ENCODE data around the gene SWAP70.
A peak's percentile ranks its signal among the peaks of the same experiment; 100 is the strongest.

Gene SWAP70

DNA sequence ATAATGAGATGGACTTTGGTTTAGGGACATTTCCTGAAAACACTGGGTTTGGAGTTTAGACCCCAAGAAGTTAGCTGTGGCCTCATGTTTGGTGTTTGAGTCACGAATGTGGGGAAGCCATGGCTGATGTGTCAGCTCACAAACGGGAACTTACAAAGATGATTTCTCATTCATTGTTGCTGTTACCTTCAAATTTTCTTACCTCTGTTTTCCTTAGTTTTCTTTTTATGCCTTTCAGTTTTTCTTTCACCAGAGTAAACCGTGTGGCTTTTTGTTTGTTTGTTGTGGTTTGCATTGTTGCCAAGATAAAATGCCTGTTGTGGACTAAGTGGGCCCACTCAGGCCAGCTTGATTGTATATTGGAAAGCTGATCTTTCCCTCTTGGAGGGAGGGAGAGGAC, 89.1 kb downstream of the SWAP70 start:
- peak overlapping the region; percentile 32 for H3K4me2 ChIP-seq (ENCODE audit: low read depth, low read length, poor library complexity, severe bottlenecking)
- peaks cover 38% of the 10 kb centered on the region for H3K36me3 ChIP-seq (ENCODE audit: low read length)
- 0 out of 2 replicates have a peak overlapping the region, but pooled peaks have one; percentile 1 for H3K9ac ChIP-seq (ENCODE audit: low read length)
- no peak overlapping the region for H3K4me3 ChIP-seq (ENCODE audit: insufficient read depth, low read length, poor library complexity, severe bottlenecking)
- no peaks in the 10 kb centered on the region for H3K9me3 ChIP-seq (ENCODE audit: insufficient read depth, low read length)
- peak overlapping the region; percentile 84 for H3K27ac ChIP-seq (ENCODE audit: low read depth, low read length)
- no peaks in the 10 kb centered on the region for H3K27me3 ChIP-seq (ENCODE audit: low read length)
- peaks cover 92% of the 10 kb centered on the region for H3F3A ChIP-seq (ENCODE audit: insufficient read depth)
- H4K20me1 ChIP-seq (ENCODE audit: low read depth, low read length), result no peaks in the 10 kb centered on the region
- TF ChIP-seq, protein P1, sequence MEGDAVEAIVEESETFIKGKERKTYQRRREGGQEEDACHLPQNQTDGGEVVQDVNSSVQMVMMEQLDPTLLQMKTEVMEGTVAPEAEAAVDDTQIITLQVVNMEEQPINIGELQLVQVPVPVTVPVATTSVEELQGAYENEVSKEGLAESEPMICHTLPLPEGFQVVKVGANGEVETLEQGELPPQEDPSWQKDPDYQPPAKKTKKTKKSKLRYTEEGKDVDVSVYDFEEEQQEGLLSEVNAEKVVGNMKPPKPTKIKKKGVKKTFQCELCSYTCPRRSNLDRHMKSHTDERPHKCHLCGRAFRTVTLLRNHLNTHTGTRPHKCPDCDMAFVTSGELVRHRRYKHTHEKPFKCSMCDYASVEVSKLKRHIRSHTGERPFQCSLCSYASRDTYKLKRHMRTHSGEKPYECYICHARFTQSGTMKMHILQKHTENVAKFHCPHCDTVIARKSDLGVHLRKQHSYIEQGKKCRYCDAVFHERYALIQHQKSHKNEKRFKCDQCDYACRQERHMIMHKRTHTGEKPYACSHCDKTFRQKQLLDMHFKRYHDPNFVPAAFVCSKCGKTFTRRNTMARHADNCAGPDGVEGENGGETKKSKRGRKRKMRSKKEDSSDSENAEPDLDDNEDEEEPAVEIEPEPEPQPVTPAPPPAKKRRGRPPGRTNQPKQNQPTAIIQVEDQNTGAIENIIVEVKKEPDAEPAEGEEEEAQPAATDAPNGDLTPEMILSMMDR (IDR thresholded peaks at IDR 0.05; ENCODE audit: insufficient read depth, low read length, poor library complexity, severe bottlenecking), result no peak
- no peak for TF ChIP-seq EZH2phosphoT487 (conservative IDR thresholded peaks at IDR 0.05; ENCODE audit: low read length)
- no peaks in the 10 kb centered on the region for H3K9me2 ChIP-seq (replicated peaks; ENCODE audit: insufficient read depth, low read length)
- H2AFZ ChIP-seq (ENCODE audit: low read depth, low read length, severe bottlenecking), result no peak overlapping the region
- 0 out of 2 replicates have a peak, but pooled peaks cover 2% of the 10 kb centered on the region for H3K79me2 ChIP-seq (ENCODE audit: insufficient read depth, low read length)

DNA sequence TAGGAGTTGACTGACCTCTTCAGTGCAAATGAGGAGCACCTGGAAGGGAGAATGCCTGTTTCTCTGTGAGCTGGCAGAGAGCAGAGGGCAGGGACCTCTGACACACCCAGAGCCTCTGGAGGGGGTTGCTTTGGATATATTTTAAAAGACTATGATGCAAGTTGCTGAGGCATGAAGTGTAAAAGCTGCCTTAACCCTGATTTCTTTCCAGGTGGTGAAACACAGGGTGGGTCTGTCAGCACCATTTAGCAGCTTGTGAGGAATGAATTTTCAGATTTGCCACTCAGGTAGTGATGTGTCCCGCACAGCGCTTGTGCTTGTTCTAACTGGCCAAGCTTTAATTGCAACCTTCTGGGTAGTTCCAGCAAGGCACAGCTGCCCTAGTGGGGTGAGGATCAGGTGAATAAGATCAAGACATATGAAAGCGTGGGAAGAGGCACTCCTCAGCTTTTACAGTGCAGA, 90.2 kb downstream of the SWAP70 start:
- Histone ChIP-seq H3K27me3 (ENCODE audit: low read length) (no peaks in the 10 kb centered on the region), H3K27ac (ENCODE audit: low read depth, low read length) (peak overlapping the region; percentile 84), H3K9ac (ENCODE audit: low read length) (peak overlapping the region; percentile 89), H2AFZ (ENCODE audit: low read depth, low read length, severe bottlenecking) (no peak overlapping the region), H3K4me2 (ENCODE audit: low read depth, low read length, poor library complexity, severe bottlenecking) (peak overlapping the region; percentile 84), H3K4me3 (ENCODE audit: insufficient read depth, low read length, poor library complexity, severe bottlenecking) (no peak overlapping the region), H3K36me3 (ENCODE audit: low read length) (peaks cover 30% of the 10 kb centered on the region), H3K9me3 (ENCODE audit: insufficient read depth, low read length) (no peaks in the 10 kb centered on the region), H4K20me1 (ENCODE audit: low read depth, low read length) (no peaks in the 10 kb centered on the region), H3K79me2 (ENCODE audit: insufficient read depth, low read length) (peaks cover under 1% of the 10 kb centered on the region; the same call in 1 of the 2 replicates), H3F3A (ENCODE audit: insufficient read depth) (peaks cover 85% of the 10 kb centered on the region), H3K9me2 (replicated peaks; ENCODE audit: insufficient read depth, low read length) (no peaks in the 10 kb centered on the region)
- TF ChIP-seq EZH2phosphoT487 (conservative IDR thresholded peaks at IDR 0.05; ENCODE audit: low read length), result no peak
- TF ChIP-seq, protein P1 (IDR thresholded peaks at IDR 0.05; ENCODE audit: insufficient read depth, low read length, poor library complexity, severe bottlenecking), result no peak

DNA sequence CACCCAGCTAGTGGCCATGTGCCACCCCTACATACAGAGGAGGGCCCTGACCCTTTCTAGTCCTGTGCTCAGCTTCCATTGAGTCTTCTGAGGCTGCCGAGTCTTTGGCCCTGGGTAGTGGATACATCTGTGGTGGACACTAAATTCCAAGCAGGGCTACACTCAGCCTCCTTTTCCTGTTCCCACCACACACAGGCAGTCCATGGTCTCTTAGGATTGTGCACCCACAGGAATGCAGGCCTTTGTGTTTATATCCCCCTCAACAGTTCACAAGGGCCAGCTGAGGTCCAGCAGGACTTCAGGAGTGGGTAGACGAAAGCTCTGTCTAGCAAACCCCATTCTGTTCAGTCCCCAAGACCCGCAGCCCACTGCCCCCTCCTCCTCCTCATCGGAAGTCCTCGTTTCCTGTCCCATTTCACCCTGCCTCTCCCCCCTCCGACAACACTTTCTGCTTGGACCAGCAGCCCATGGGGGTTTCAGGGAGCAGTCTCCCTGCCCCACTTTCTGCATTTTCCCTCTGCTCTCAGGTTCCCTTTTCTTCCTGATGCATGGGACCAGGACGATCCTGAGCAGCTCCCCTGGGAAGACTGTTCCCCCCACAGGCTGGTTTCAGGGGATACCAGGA, 91.8 kb downstream of the SWAP70 start:
- no peak overlapping the region for H3K4me3 ChIP-seq (ENCODE audit: insufficient read depth, low read length, poor library complexity, severe bottlenecking)
- peaks cover 21% of the 10 kb centered on the region for H3K36me3 ChIP-seq (ENCODE audit: low read length)
- peak overlapping the region; percentile 89 for H3K9ac ChIP-seq (ENCODE audit: low read length)
- H3K9me3 ChIP-seq (ENCODE audit: insufficient read depth, low read length), result no peaks in the 10 kb centered on the region
- H3K9me2 ChIP-seq (replicated peaks; ENCODE audit: insufficient read depth, low read length), result no peaks in the 10 kb centered on the region
- no peak for TF ChIP-seq EZH2phosphoT487 (conservative IDR thresholded peaks at IDR 0.05; ENCODE audit: low read length)
- TF ChIP-seq, protein P1 (IDR thresholded peaks at IDR 0.05; ENCODE audit: insufficient read depth, low read length, poor library complexity, severe bottlenecking), result no peak
- peaks cover 81% of the 10 kb centered on the region for H3F3A ChIP-seq (ENCODE audit: insufficient read depth)
- peak overlapping the region; percentile 84 for H3K27ac ChIP-seq (ENCODE audit: low read depth, low read length)
- no peak overlapping the region for H2AFZ ChIP-seq (ENCODE audit: low read depth, low read length, severe bottlenecking)
- no peaks in the 10 kb centered on the region for H3K27me3 ChIP-seq (ENCODE audit: low read length)
- peaks cover 11% of the 10 kb centered on the region; the same call in 1 of the 2 replicates for H3K79me2 ChIP-seq (ENCODE audit: insufficient read depth, low read length)
- no peaks in the 10 kb centered on the region for H4K20me1 ChIP-seq (ENCODE audit: low read depth, low read length)
- peak overlapping the region; percentile 84 for H3K4me2 ChIP-seq (ENCODE audit: low read depth, low read length, poor library complexity, severe bottlenecking)
